HG02970 (cell line): Measurements from ENCODE around the gene TCERG1L.

Source experiments
- ATAC-seq: cut with Tn5 transposase; IDR thresholded peaks from one replicate; pipeline ENCODE4 v1.9.1; 2021; ENCODE audit warnings: mild to moderate bottlenecking, moderate library complexity, moderate number of reproducible peaks; ENCODE audit not compliant: unreplicated experiment, low FRiP score

The TCERG1L gene

DNA sequence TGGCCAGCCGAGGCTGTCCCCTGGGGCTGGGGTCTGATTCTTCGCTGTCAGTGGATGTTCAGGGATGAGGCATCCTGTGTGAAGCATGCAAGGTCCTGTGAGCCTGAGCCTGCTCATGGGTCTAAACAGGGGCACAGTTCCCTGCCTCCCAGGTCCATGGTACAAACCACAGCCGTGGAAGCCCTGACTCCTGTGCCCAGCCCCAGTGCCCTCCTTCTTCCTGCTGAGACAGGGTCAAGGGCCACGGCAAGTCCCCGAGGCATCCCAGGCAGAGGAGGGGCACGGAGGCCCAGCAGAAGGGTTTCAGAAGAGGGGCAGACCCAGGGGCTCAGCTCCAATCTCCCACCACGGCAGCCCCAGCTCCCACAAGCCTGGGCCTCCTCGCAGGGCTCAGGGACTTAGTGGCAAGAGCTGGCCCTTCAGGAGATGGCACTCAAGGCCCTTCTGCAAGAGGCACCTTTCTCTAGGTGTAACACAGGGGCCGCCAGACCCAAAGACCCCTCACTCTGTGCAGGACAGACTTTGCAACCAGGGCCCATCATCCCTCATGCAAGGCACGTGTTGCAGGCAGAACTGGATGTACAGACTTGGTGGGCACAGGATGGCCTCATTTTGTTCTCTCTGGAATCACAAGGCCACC lies 248.8 kb downstream of the TCERG1L start:
- ATAC-seq = no peak

DNA sequence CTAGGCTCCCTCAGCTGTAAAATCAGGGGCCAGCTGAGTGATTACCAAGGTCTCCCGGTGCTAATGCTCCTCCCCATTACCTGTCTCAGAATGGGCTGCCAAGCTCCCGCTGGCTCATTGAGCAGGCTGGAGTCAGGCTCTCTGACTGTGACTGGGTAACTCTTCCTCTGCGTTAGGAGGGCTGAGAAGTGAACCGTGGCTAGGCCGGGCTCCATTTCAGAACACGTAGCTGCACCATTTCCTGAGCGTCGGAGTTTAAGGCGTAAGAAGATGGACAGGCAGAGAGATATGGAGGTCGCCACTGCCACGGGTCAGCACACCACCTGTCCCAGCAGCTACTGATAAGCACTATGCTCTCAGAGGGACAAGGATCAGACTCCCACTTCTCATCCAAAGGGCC lies 250.3 kb downstream of the TCERG1L start:
- ATAC-seq = no peak

DNA sequence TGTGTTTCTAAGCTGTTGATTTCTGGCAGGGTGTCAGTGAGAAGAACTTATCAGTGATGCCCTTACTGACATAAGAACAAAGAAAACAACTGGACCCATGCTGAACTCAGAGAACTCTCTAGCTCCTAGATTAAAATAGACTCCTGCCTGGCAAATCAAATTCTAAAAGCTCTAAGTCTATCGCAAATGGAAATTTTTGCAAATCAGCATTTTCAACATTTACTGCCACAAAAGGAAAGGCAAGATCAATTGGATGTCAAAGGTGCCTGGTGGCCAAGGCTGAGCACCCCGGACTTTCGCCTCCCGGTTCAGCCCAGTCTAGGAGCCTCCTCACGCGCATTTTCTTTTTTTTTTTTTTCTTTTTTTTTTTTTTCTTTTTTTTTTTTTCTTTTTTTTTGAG lies 251.6 kb downstream of the TCERG1L start:
- no peak for ATAC-seq

DNA sequence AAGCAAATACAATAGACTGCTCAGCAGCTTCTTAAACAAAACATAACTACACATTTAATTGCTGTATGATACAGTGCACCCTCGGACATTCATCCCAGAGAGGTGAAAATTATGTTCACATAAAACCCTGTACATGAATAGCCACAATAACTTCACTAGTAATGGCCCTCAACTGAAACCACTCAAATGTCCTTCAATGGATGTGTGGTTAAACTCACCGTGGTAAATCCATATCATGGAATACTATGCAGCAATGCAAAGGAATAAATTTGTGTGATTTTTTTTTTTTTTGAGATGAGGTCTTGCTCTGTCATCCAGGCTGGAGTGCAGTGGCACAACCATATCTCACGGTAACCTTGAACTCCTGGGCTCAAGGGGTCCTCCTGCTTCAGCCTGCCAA lies 252.7 kb downstream of the TCERG1L start:
- no peak for ATAC-seq

GRCh38 chr10:131056781-131057180 lies 254.7 kb downstream of the TCERG1L start:
- no peak for ATAC-seq

DNA sequence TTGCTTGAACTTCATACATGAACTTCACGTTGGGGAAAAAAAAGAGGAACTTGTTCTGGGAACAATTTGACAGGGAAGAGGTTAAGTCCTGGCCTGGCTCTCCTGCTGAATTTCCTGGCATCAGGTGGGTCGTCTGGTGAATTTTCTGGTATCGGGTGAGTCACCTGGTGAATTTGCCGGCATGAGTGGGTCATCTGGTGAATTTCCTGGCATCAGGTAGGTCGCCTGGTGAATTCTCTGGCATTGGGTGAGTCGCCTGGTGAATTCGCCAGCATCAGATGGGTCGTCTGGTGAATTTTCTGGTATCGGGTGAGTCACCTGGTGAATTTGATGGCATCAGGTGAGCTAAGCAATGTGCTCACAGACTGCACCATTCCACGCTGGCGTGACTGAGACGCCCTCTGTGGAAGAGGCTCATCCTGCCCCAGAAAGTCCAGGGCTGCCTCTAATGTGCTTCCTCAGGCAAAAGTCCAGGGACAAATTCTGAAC lies 255.4 kb downstream of the TCERG1L start:
- ATAC-seq = no peak

GRCh38 chr10:131055437-131055836 lies 256.1 kb downstream of the TCERG1L start:
- ATAC-seq = no peak

DNA sequence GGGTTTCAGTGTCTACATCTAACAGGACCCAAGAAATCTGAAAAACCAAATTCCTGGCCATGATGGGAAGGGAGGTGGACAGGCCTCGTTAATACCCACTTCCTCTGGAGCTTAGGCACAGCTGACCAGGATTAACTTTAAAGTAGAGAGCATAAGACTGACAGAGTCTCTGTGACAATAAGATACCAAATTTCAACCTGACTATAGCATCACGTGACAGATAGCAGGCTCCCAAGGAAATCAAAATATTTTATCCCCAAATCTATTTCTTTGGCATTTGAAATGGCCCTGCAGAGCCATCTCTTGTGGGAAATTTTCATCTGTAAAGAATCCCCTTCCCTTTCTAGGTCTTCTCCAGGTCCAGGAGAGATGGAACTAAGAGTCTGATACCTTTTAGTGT lies 258.3 kb downstream of the TCERG1L start:
- no peak for ATAC-seq

DNA sequence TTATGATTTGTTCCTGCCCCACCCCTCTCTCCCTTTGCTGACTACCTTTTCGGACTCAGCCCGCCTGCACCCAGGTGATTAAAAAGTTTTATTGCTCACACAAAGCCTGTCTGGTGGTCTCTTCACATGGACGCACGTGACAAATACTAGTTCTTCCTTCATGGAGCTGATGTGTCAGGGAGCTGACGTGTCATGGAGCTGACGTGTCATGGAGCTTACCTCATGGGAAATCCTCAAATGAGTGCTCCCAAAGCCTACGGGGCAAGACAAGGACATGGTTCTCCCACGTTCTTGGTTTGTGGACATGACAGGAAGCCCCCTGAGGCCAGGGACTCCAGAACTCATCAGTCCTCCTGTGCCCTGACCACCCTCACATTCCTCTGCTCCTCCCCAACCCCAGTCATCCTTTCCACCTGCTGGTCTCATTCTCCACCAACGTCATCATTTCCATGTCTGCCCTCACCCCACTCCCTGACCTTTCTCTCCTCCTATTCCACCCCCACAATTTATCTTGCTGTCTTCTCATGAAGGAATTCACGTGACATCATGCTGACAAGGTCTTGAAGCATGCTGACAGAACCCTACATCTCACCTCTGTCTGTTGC lies 261.3 kb downstream of the TCERG1L start:
- ATAC-seq = no peak

DNA sequence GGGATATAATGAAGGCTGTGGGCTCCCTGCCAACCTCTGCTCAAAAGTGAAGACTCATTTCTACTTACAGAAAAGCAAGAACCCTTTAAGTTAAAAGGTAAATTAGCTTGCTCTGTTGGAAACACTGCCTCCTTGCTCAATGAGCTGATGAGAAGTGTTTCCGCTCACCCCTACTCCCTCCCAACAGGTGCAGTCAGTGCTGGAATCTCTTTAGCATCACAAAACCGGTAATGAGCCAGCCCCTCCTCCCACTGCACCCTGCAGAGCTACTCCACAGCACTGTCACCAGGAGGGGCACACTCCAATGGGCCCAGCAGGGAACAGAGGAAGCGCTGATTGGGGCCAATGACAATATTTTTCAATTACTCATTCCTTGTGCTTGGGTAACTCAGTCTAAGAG lies 262.5 kb downstream of the TCERG1L start:
- ATAC-seq = no peak

- ATAC-seq = no peak
Observed at GRCh38 chr10:131048606-131049005, 262.9 kb downstream of the TCERG1L start.

- ATAC-seq = no peak
Observed at GRCh38 chr10:131047501-131047900, 264.0 kb downstream of the TCERG1L start.

DNA sequence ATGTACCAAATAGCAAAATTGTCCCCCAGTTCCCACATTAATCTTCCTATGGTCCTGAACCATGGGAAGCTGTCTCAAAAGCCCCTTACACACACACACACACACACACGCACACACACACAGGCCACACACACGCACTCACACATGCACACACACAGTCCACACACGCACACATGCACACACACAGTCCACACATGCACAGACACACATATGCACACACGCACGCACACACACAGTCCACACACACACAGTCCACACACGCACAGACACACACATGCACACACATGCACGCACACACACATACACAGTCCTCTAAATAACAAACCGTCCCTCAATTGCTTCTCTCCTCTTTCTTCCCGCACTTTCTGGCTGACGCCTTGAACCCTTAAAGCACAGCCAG lies 265.3 kb downstream of the TCERG1L start:
- ATAC-seq = no peak

DNA sequence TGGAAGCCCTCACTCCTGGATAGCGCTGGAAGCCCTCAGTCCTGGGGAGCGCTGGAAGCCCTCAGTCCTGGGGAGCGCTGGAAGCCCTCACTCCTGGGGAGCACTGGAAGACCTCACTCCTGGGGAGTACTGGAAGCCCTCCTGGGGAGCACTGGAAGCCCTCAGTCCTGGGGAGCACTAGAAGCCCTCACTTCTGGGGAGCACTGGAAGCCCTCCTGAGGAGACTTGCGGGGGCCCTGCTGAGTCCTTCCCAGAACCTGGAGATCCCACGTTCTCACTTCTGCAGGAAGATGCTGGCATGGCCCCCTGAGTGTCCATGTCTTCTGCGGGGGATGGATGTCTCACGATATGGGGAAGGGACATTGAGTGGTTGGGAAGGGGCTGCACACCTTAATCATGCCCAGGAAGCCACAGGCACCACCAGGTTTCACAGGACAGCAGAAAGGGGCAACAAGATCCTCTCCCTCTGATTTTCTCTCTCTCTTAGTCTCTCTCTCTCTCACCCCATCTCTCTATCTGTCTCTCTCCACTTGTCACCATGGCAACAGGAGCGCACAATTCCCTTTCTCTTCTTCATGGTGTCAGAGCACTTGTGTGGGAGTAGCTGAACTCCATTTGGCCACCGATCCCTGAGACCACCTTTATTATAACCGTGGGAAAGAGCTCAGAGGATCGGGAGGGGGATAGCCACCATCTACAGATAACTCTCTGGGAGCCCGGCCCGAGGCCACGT lies 267.0 kb downstream of the TCERG1L start:
- ATAC-seq = no peak

GRCh38 chr10:131043039-131043691 lies 268.4 kb downstream of the TCERG1L start:
- no peak for ATAC-seq
